Measurements from ENCODE around the gene MELTF. TPM values are rescaled to one million over a fixed set of nuclear protein-coding genes. Genes with fewer than 3 reads are reported as not detected.

The MELTF gene
- polyA plus RNA-seq, 2 of the 4 experiments (the other 2 are of a cell fraction) = 10.5 to 23.4 TPM

DNA sequence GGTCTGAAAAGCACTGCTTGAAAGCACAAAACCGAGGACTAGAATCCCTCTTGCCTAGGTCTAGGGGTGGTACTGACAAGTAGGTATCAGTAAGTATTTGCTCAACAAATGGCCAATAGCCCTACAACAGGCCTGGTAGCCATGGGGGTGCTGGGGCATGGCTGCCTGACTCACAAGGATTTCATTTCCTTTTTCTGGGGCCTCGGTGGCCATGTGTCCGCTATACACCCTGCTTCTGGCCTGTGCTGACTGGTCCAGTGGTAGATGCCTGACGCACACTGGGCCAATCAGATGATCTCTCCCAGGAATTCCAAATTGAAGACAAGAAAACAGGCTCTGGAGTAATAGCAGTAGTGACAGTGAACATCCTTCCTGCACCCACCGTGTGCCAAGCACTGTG is 29.4 kb downstream of the MELTF start:
- TF ChIP-seq ZNF302 (CRISPR knock-in tag; IDR thresholded peaks at IDR 0.05) = no peak
- TF ChIP-seq, protein P1, sequence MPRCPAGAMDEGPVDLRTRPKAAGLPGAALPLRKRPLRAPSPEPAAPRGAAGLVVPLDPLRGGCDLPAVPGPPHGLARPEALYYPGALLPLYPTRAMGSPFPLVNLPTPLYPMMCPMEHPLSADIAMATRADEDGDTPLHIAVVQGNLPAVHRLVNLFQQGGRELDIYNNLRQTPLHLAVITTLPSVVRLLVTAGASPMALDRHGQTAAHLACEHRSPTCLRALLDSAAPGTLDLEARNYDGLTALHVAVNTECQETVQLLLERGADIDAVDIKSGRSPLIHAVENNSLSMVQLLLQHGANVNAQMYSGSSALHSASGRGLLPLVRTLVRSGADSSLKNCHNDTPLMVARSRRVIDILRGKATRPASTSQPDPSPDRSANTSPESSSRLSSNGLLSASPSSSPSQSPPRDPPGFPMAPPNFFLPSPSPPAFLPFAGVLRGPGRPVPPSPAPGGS (IDR thresholded peaks at IDR 0.05) = no peak
- TF ChIP-seq BHLHE40 (IDR thresholded peaks at IDR 0.05; ENCODE audit: low read depth, low read length) = no peak
- no peak for TF ChIP-seq EHMT2 (IDR thresholded peaks at IDR 0.05; ENCODE audit: low read depth)
- TF ChIP-seq FOSB (CRISPR knock-in tag; IDR thresholded peaks at IDR 0.05) = no peak
- TF ChIP-seq, protein P2, sequence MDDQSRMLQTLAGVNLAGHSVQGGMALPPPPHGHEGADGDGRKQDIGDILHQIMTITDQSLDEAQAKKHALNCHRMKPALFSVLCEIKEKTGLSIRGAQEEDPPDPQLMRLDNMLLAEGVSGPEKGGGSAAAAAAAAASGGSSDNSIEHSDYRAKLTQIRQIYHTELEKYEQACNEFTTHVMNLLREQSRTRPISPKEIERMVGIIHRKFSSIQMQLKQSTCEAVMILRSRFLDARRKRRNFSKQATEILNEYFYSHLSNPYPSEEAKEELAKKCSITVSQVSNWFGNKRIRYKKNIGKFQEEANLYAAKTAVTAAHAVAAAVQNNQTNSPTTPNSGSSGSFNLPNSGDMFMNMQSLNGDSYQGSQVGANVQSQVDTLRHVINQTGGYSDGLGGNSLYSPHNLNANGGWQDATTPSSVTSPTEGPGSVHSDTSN (IDR thresholded peaks at IDR 0.05) = no peak
- TF ChIP-seq FOXS1 (CRISPR knock-in tag; IDR thresholded peaks at IDR 0.05) = no peak
- TF ChIP-seq HDAC2 (IDR thresholded peaks at IDR 0.05) = no peak
- TF ChIP-seq SMC3 (IDR thresholded peaks at IDR 0.05) = no peak
- no peak for TF ChIP-seq CHD4 (IDR thresholded peaks at IDR 0.05; ENCODE audit: borderline replicate concordance)
- TF ChIP-seq, protein P3, sequence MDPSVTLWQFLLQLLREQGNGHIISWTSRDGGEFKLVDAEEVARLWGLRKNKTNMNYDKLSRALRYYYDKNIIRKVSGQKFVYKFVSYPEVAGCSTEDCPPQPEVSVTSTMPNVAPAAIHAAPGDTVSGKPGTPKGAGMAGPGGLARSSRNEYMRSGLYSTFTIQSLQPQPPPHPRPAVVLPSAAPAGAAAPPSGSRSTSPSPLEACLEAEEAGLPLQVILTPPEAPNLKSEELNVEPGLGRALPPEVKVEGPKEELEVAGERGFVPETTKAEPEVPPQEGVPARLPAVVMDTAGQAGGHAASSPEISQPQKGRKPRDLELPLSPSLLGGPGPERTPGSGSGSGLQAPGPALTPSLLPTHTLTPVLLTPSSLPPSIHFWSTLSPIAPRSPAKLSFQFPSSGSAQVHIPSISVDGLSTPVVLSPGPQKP (IDR thresholded peaks at IDR 0.05; ENCODE audit: low read depth, low read length) = no peak
- TF ChIP-seq EP300 (IDR thresholded peaks at IDR 0.05) = no peak
- TF ChIP-seq CEBPB (IDR thresholded peaks at IDR 0.05) = no peak
- TF ChIP-seq JUNB (IDR thresholded peaks at IDR 0.05) = no peak
- FAIRE-seq = no peak
- no peak for ATAC-seq

DNA sequence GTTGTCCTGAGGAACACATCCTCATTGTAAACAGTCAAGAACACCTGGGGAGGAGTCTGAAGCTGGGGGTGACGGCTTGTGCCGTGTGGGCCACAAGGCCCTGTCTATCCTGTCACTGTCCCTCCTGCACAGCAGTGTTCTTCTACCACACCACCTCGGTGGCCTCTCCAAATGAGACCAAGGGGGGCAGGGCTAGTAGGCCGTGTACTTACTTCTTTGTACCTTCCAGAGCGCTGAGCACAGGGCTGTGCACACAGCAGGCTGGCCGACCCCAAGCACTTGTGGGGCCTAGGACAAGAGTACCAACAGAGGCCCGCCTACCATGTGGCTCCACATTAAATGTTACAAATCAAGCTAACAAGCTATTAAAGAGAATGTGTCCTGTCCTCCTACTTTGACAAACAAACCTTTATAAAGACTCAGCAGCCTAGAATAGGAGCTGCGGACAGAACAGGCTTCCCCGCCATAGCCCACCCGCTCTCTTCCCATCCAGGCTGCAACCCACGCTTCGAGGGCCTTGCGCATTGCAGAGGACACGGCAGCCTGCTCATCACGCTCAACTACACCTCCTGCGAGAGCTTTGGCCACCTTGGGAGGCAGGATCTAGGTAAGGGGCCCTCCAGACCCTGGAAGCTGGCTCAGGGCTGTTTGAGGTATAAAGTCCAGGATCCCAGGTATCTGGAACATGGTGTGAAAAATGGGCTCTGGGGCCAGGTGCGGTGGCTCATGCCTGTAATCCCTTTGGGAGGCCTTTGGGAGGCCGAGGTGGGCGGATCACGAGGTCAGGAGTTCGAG is 30.5 kb downstream of the MELTF start:
- WGBS (ENCODE audit: missing lambda C conversion rate) = 96% methylated on average over 14 of the region's 21 CpGs
- H3K4me1 ChIP-seq = peaks cover 7% of the 10 kb centered on the region
- CTCF ChIA-PET = interaction anchor here (1.1 to 2.3 kb wide), 3 partner anchors 20 to 189 kb away, joined by 4 to 8 read pairs (median 5); partner anchors contain the start of gene MELTF
- no peak overlapping the region for H3K4me3 ChIP-seq
- H3K9me3 ChIP-seq = no peaks in the 10 kb centered on the region
- no peak overlapping the region for H3K4me2 ChIP-seq
- FAIRE-seq = no peak
- no peak for DNase-seq (ENCODE audit: low read depth in 1 of 2, low spot score in 1 of 2)
- TF ChIP-seq HOXA7 (CRISPR knock-in tag; IDR thresholded peaks at IDR 0.05) = no peak
- TF ChIP-seq HDAC2 (IDR thresholded peaks at IDR 0.05) = no peak
- TF ChIP-seq FOSL2 (IDR thresholded peaks at IDR 0.05) = no peak
- TF ChIP-seq FOSL2 (CRISPR knock-in tag; IDR thresholded peaks at IDR 0.05) = no peak
- TF ChIP-seq HOXB13 (CRISPR knock-in tag; IDR thresholded peaks at IDR 0.05; ENCODE audit: low read depth) = no peak
- TF ChIP-seq USF2 (IDR thresholded peaks at IDR 0.05) = no peak
- no peak for TF ChIP-seq MAFK (IDR thresholded peaks at IDR 0.05; ENCODE audit: partially characterized antibody)
- no peak for TF ChIP-seq PHF8 (IDR thresholded peaks at IDR 0.05; ENCODE audit: borderline replicate concordance, low read depth)
- ATAC-seq = no peak
- POLR2A ChIA-PET = interaction anchor here (0.9 kb wide), 1 partner anchor 191 kb away, joined by 3 read pairs; no protein-coding TSS in a partner anchor
- no peak overlapping the region for H3K27ac ChIP-seq

More for the DNA sequence above, 29.4 kb downstream of the MELTF start:
- ChIA-PET POLR2A (no interaction called here), CTCF (interaction anchor here (0.6 to 1.8 kb wide), 4 partner anchors 22 to 187 kb away, joined by 3 to 5 read pairs (median 3); partner anchors contain the start of gene MELTF)
- H3K9me3 ChIP-seq = no peaks in the 10 kb centered on the region
- no peak overlapping the region for H3K27ac ChIP-seq
- H3K4me3 ChIP-seq = no peak overlapping the region
- 93% methylated on average over 5 of the region's 5 CpGs for WGBS (ENCODE audit: missing lambda C conversion rate)
- no peak for DNase-seq (ENCODE audit: low read depth in 1 of 2, low spot score in 1 of 2)
- H3K4me2 ChIP-seq = no peak overlapping the region
- peaks cover 7% of the 10 kb centered on the region for H3K4me1 ChIP-seq

All from A549 (cell line).